Lower leg skin (tissue), 3 donors: ENCODE data around the gene NAPSA.

Experiments used
- CTCF ChIP-seq, 3 donors: fragments of 450-650 bp; IDR thresholded peaks; one replicate each; pipeline ENCODE4 v1.5.1; 2016; ENCODE audit warnings: antibody characterized with exemption in 3 of 3, mild to moderate bottlenecking in 3 of 3, moderate library complexity in 2 of 3
- POLR2A ChIP-seq, 2 donors: fragments of 450-650 bp; IDR thresholded peaks; one replicate each; pipeline ENCODE4 v1.6.1; 2016 to 2017; ENCODE audit warnings: antibody characterized with exemption in 2 of 2, mild to moderate bottlenecking in 1 of 2, moderate library complexity in 1 of 2

GRCh38 chr19:50333737-50334617 lies 31.5 kb downstream of the NAPSA start:
- TF ChIP-seq CTCF (IDR thresholded peaks at IDR 0.05) (no peak), POLR2A (IDR thresholded peaks at IDR 0.05) (no peak)
